ENCODE data around the gene RAF1. TPM values are rescaled to one million over a fixed set of nuclear protein-coding genes. Genes with fewer than 3 reads are reported as not detected.

The RAF1 gene
- total and polyA plus RNA-seq, 2 of the 8 experiments (the other 6 are each of a cell fraction or from before 2014, with no cell fraction given), result 103 to 118 TPM

DNA sequence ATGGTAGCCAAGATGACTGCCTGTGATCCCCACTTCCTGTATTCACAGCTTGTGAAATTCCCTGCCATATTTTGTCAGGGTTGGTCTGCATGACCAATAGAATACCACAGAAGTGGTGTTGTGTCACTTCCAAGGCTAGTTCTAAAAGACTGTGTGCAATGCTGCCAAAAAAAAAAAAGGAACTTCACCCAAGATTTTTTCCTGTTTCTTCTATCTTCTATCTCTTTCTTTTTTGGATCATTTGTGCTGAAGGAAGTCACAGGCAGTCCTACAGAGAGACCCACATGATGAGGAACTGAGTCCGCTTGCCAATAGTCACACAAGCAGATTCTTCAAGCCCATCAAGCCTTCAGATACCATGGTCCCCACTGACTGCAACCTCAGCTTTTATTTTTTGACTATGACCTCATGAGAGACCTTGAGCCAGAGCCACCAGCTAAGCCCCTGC is 18.1 kb upstream of the RAF1 start (continued):
- TF ChIP-seq, protein P1, sequence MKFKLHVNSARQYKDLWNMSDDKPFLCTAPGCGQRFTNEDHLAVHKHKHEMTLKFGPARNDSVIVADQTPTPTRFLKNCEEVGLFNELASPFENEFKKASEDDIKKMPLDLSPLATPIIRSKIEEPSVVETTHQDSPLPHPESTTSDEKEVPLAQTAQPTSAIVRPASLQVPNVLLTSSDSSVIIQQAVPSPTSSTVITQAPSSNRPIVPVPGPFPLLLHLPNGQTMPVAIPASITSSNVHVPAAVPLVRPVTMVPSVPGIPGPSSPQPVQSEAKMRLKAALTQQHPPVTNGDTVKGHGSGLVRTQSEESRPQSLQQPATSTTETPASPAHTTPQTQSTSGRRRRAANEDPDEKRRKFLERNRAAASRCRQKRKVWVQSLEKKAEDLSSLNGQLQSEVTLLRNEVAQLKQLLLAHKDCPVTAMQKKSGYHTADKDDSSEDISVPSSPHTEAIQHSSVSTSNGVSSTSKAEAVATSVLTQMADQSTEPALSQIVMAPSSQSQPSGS (IDR thresholded peaks at IDR 0.05; ENCODE audit: low read length), result no peak
- no peak for TF ChIP-seq SRF (IDR thresholded peaks at IDR 0.05; ENCODE audit: low read depth, low read length)
- TF ChIP-seq JUN (IDR thresholded peaks at IDR 0.05; ENCODE audit: low read depth, low read length), result no peak
- TF ChIP-seq SP2 (IDR thresholded peaks at IDR 0.05; ENCODE audit: low read length), result no peak
- TF ChIP-seq, protein P2, sequence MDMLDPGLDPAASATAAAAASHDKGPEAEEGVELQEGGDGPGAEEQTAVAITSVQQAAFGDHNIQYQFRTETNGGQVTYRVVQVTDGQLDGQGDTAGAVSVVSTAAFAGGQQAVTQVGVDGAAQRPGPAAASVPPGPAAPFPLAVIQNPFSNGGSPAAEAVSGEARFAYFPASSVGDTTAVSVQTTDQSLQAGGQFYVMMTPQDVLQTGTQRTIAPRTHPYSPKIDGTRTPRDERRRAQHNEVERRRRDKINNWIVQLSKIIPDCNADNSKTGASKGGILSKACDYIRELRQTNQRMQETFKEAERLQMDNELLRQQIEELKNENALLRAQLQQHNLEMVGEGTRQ (IDR thresholded peaks at IDR 0.05; ENCODE audit: low read length), result no peak
- TF ChIP-seq KDM1A (IDR thresholded peaks at IDR 0.05; ENCODE audit: borderline replicate concordance, low read length), result no peak
- no peak for TF ChIP-seq EGR1 (IDR thresholded peaks at IDR 0.05; ENCODE audit: borderline replicate concordance, low read depth, low read length)
- no peak for TF ChIP-seq NANOG (IDR thresholded peaks at IDR 0.05; ENCODE audit: insufficient read depth, low read depth, low read length, poor library complexity, severe bottlenecking)
